Stimulated activated CD4-positive, alpha-beta T cell treated with anti-CD3 and anti-CD28 coated beads, Interleukin-2, amount 100 ng/mL, for 4 hours (primary cell): ENCODE data around the gene GRM4.

Source experiments
- DNase-seq: peaks from one replicate; pipeline ENCODE4 v3.0.0-alpha.2; 2020; ENCODE audit warnings: low read depth

Gene GRM4

DNA sequence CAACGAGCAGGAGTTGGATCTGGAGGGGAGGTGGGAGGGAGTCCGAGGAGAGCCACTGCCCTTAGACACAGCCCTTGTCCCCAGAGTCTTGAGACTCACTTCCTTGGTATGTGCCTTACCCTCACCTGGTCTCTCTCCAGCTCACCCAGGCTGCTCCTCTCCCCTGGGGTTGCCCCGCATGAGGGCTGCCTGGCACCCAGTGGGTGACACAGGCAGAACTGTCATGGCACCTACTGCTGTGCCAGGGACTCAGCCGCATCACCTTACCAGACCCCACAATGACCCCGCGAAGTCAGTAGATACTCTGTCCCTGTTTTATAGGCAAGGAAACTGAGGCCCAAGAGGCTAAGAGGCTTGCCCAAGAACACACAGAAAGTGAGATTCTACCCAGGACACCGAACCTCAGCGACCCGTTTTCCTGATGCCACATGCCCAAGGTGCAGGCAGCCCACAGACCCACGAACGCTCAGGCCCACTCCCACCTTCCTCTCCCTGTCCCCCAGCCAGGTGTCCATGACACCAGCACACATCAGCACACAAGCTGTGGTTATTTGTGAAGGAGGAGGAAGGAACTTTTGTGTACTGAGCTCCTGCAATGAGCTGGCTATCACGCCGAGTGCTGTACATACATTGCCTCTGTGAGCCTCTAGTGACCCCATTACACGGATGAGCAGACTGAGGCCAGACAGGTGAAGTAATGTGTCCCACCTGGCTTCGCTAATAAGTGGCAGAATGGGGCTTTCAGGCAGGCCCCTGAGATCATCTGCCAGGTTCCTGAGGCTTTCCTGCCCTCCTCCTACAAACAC is 168.1 kb downstream of the GRM4 start:
- no peak for DNase-seq

GRCh38 chr6:33976437-33977360 is 169.2 kb downstream of the GRM4 start:
- DNase-seq, result no peak

DNA sequence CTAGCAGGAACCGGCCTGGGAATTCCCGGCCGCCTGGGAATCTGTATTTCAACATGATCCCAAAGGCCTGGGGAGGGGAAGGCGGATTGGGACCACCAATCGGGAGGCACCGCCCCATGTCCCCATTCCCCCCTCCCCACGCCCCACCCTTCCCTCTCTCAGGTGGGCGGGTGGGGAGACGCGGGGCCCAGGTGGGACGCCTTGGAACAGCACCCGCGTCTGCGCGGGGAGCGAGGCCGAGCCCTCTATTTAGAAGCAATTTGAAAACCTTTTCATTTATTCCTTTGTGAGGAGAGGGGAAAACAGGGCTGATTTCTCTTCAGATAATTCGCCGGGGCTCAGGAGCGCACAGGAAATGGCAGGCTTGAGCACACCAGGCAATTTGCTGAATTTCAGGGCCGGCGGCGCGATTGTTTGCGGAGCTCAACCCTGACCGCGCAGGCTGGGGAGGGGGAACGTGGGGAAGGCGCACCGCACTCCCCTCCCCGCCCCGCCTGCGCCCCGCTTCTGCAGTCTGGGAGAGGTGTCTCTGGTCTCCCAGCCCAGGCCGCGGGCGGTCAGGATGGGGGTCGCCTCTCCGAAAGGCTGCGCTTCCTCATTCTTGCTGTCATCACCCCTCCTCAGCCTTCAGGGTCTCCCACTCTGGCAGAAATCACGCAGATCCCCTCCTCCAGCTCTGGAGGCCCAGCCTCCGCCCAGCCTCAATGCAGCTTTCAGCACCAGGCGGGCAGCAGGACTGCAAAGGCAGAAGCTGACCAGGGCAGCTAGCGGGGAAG is 170.0 kb downstream of the GRM4 start:
- no peak for DNase-seq

DNA sequence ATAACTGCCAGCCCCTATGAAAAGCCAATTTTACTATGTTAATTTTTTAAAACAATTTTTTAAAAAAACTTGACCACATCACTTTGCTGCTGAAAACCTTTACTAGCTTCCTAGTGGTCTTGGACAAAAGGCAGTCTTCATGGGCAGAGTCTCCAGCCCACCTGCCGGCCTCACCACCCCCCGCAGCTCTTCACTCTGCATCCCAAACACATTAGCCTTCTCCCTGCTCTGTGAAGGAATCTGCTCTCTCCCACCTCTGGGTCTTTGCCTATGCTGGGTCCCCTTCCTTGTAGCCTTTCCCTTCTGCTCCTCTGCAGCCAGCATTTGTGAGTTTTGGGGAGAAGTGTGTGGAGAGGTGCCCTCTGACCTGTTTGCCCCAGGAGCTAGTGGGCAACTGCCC is 171.4 kb downstream of the GRM4 start:
- no peak for DNase-seq

DNA sequence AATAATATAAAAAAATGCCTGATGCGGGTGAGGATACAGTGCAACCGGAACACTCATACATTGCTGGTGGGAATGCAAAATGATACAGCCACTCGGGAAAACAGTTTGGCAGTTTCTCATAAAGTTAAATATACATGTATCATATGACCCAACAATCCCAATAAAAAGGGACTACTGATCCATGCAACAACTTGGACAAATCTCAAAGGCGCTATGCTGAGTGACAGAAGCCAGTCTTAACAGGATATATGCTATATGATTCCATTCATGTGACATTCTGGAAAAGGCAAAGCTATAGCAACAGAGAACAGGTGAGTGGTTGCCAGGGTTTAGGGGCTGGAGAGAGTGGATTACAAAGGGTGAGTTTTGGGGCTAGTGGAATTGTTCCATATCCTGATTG is 171.9 kb downstream of the GRM4 start:
- DNase-seq, result no peak

- DNase-seq, result no peak
Observed at GRCh38 chr6:33971580-33971979, 174.3 kb downstream of the GRM4 start.
